GM19043 (cell line): ENCODE data around the gene AFAP1L1.

Experiments used
- ATAC-seq: cut with Tn5 transposase; IDR thresholded peaks from one replicate; pipeline ENCODE4 v1.9.1; 2021; ENCODE audit warnings: low read depth; ENCODE audit not compliant: unreplicated experiment

The AFAP1L1 gene

DNA sequence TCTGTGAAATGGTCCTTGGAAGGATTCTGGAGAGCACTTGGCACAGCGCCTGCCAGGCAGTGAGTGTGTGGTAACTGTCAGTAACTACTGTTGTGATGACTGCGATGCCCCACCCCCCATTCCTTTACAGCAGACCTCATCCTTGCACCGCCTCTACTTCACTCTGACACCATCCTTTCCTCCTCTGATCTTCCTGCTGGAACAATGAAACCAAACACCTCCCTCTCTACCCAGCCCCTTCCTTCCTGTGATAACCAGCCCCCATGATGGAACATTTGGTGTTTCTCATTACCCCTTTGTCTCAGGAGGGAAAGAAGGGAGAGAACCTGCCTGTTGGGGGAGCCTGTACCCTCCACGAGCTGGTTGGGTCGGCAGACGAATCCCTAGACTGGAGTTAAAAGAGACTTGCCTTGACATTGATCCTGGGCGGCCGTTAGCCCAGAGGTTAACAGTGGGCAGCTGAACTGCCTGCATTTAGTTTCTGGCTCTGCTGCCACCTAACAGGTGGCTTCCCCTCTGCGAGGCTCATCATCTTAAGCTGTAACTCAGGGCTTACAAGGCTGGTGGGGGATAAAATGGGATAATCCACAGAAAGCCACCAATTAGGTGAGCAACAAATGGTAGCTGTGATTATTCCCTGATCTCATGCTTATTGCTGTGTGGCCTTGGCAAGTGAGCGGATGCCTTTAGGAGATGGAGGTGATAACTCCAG lies 39.4 kb downstream of the AFAP1L1 start:
- no peak for ATAC-seq

DNA sequence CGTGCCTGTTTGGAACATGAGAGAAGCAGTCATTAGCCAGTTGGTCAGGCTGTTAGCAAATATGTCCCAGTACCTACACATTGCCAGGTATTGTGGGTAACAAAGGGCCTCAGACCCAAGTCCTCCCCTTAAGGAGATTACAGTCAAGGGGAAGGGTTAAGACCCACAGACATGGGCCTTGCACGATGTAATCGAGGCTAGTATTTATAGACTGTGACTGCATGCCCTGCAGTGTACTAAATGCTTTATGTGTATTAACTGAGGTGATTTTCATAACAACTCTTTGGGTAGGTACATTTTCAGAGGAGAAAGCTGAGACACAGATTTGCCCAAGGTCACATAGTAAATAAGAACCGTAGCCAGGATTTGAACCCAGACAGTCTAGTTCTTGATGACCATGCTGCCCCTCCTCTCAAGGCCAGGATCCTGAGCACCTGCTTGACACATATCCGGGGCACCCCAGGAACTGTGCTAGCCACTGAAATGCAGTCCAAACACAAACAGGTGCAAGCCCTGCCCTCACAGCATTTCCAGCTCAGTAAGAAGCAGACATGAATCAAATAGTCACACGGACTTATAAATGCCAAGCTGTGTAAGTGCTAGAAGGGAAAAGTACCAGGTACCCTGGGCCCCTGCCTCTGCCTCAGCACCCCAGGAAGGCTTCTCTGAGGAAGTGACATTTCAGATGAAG lies 41.6 kb downstream of the AFAP1L1 start:
- no peak for ATAC-seq

GRCh38 chr5:149314571-149315111 lies 43.0 kb downstream of the AFAP1L1 start:
- ATAC-seq, result no peak

- ATAC-seq, result no peak
These were observed 44.1 kb downstream of the AFAP1L1 start for GRCh38 chr5:149315753-149316152.

DNA sequence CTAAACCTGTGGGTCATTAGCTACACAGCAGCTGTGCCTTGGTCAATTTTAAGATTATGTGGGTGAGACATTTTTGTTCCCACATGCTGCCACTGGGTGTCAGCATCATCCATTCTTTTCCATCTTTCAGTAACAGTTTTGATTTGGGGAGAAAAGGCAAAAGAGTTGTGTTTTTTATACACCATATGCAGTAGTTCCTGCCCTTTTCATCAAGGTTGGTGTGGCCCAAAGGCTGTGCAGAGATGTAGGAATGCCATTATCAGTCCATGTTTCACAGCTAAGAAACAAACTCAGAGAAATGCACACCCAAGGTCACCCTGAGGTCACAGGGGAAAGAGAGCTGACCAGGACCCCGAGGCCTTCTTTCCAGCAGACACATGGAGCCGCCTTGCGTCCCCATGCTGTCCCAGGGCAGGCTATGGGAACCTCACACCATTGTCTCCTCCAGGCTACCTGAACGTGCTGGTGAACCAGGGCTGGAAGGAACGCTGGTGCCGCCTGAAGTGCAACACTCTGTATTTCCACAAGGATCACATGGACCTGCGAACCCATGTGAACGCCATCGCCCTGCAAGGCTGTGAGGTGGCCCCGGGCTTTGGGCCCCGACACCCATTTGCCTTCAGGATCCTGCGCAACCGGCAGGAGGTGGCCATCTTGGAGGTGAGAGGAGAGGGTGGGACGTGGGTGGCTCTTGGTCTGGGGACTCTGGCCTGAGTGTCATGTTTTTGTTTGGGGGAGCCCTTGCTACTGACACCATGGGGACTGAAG lies 45.8 kb downstream of the AFAP1L1 start:
- ATAC-seq, result peak; percentile 71

DNA sequence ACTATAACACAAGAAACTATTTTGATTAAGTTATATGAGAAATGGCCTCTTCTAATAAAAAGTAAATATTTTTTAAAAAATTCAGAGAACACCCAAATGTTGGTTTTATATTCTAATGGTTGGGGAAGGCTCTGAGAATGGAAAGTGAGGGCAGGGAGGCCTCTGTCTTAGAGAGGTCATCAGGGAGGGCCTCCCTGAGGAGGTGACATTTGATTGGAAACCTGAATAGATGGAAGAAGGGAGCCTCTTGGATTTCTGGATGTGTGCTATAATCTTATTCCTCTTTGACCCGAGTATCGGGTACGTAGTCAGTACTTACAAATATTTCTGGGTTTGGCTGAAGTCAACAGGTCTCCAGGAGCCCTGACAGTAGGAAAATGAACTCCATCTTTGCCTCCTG lies 47.5 kb downstream of the AFAP1L1 start:
- no peak for ATAC-seq

GRCh38 chr5:149320791-149321330 lies 49.2 kb downstream of the AFAP1L1 start:
- no peak for ATAC-seq

DNA sequence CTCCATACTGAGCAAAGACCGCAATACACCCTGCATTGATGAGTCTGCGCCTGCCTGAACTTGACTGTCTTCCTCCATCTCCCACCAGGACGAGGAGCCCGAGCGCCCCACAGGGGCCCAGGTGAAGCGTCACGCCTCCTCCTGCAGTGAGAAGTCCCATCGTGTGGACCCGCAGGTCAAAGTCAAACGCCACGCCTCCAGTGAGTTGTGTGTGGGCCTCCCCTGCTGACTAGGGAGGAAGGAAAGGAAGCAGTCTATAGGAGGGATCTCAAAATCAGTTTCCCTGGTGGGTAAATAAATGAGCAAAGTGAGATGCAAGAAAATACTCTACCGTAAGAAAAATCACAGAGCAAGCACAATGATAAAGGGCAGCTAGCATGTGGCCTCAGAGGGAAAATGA lies 50.9 kb downstream of the AFAP1L1 start:
- ATAC-seq, result no peak

DNA sequence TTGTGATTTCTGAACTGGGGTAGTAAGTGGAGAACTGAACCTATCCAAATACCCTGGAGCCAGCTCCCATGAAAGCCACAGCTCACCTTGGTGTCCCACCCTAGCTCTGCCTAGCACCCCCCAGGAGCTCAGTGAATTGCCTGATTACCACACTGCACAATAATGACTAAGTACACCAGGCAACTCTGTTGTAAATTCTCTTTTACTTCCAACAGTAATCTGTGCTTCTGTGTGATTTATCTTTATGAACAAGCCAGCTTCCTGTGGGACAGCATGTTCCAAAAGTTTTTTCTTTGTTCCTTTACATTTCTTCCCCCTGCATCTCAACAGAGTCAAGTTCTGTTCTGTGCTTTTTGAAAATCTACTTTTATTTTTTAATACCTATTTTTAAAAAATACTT lies 51.6 kb downstream of the AFAP1L1 start:
- no peak for ATAC-seq

DNA sequence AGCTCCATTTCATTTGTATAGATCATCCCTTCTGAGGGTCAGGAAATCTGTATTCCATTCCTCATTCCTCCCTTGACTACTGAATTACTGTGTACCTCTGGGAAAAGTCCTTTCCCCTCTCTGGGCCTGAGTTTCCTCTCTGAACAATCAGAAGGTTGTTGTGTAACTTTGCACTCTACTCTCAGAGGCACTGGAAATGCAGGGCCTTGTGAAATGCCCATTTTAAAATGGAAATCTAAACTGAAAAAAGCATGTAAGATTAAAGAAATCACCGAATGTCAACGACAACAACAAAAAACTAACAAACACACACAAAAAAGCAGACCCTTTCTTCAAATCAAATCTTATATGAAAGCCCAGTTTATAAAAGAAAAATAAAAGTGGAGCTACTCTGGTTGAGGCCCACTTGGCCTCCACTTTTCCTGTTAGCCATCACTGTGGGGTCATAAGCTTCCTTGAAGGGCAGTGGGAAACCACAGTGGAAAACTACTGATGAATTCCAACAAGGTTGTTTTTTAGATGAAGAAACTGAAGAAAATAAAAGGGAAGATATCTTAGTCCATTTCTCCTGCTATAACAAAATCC lies 52.1 kb downstream of the AFAP1L1 start:
- ATAC-seq, result no peak

GRCh38 chr5:149324641-149325040 lies 53.0 kb downstream of the AFAP1L1 start:
- no peak for ATAC-seq

DNA sequence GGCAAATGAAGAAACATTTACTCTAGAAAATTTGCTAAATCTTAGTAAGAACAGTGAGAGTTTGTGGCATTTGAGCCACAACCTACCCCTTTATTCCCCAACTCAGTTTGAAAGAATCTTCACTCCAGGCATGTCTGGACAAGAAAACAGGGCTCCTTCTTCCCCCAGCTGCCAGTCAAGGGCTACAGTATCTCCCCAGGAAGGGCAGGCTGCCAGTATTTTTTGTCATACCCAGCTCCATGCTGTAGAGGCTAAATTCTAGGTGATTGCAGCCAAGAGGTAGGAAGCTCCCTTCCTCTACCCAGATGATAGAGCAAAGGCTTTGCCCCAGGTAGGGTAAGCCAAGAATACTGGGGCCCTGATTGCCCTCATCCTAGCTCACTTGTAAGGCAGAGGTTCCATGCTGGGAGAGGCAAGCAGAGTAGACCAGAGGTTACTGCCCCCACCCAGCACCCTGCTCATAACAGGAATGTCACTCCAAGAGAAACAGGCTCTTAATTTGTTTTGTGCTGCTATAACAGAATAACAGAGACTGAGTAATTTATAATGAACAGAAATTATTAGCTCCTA lies 53.6 kb downstream of the AFAP1L1 start:
- no peak for ATAC-seq

DNA sequence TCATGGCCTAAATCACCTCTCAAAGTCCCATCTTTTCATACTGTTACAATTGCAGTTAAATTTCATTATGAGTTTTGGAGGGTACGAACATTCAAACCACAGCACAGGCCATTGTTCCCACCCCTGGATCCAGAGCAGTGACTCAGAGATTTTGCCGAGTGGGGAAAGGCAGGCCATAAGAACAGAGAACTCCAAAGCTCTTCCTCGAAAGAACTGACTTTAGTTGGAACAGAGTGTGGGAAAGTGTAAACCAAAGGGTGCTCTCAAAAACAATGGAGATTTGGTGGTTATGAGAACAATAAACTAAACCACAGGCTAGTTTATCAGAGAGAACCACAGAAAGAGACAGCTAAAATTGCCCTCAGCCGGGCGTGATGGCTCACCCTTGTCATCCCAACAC lies 54.2 kb downstream of the AFAP1L1 start:
- ATAC-seq, result no peak

DNA sequence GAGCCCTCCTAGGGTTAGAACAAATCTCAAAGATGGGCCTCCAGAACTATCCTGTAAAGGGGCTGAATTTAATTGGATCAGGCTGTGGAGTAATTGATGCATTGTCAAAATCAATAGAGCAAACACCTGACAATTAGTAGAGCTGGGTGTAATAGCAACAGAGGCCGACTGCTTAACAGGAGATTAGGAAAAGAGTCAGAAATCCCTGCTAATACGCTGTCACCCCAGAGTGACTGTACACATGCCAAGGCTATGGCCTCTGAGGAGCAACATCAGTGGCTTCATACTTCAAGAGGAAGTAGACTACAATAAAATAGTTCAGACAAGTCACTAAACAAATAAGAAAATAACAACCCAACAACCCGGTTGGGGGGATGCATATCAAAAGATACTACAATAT lies 55.0 kb downstream of the AFAP1L1 start:
- no peak for ATAC-seq

DNA sequence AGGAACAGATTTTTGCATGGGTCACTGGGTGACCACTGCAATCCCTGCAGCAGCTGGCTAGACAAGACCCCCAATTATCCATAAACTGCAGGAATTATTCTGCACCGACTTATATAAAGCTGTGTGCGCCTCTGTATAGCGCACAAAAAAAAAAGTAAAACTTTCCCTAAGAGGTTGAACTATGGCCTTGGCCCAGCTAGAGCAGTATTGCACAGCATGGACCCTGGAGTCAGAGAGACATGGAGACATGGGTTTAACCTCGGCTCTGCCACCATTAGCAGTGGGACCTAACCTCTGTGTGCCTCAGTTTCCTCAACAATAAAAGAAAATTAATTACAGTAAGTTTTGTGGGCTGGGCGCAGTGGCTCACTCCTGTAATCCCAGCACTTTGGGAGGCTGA lies 56.5 kb downstream of the AFAP1L1 start:
- ATAC-seq, result no peak

DNA sequence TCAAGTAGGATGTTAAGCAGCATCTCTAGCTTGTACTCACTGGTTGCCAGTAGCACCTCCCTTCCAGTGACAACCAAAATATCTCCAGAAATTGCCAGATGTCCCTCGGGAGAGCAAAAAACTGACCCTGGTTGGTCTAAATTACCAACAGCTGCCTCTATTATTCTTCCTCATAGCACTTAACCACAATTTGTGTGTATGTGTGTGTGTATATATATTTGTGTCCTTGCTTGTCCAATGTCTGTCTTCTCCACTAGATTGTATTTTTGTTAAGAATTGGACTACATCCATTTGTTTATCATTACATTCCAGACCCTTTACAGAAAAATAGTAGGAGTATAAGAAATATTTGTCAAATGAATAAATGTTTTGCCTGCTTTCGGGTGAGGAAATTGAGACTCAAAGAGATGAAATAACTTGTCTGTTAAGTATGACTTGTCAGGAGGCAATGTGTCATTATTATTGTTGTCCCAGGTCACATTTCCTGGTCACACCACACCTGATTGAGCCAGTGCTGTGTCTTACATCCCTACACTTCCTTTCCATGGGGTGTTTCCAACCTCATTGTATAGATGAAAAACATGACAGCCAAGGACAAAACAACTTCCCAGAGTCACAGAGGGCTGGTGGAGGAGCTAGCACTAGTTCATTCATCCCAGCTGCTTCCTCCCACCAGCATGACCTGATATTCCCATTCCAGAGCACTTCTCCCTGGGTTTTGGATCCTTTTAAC lies 62.2 kb downstream of the AFAP1L1 start:
- no peak for ATAC-seq

- ATAC-seq, result no peak
These were observed 66.1 kb downstream of the AFAP1L1 start for GRCh38 chr5:149337736-149338135.

DNA sequence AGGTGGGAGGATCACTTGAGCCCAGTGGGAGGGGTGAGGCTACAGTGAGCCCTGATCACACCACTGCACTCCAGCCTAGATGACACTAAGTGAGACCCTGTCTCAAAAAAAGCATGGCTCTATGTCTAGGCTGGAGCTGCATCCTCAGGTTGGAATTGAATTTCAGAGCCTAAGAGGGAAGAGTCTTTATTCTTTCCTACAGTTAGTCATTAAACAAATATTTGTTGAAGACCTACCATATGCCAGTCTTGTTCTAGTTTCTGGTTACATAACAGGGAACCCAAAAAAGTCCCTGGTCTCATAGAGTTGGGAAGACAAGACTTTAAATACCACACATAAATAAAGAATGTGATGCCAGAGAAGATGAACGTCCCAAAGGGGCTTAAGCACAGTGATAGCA lies 66.7 kb downstream of the AFAP1L1 start:
- ATAC-seq, result no peak

- no peak for ATAC-seq
These were observed 69.3 kb downstream of the AFAP1L1 start for GRCh38 chr5:149340920-149341319.

DNA sequence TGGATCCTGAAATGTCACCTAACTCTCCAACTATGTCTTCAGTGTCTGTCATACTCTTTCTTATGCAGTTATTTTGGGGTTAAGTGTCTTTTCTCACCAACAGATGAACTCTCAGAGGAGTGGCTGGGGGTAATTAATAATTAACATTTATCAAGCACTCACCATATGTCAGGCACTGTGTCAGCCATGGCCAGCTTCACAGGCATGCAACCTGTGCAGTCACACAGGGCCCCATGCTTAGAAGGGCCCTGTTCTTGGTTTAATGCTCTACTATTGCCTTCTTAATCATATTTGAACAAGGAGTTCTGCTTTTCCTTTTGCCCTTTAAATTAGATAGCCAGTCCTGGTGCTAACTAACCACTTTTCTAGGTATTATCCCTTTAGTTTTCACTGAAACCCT lies 70.2 kb downstream of the AFAP1L1 start:
- no peak for ATAC-seq
